AG04449 (cell line): ENCODE results near the gene PCDHB12.
A peak's percentile ranks its signal among the peaks of the same experiment; 100 is the strongest.
"Not testable (repeated sequence)": the region's sequence is repeated elsewhere in the genome, so short reads cannot be mapped to it uniquely, and the experiment has no call there.

Experiments used
- CTCF ChIA-PET: fragments of 350-600 bp; formaldehyde crosslinking; extraction: SDS; loops from one replicate; lab custom pipeline; 2021; ENCODE audit warnings: antibody characterized with exemption; lab: Yijun Ruan, JAX
- POLR2A ChIA-PET: fragments of 400-600, 350-600 bp; formaldehyde crosslinking; extraction: SDS; loops from one replicate; lab custom pipeline; 2020; ENCODE audit warnings: antibody characterized with exemption, inconsistent platforms; lab: Yijun Ruan, JAX
- DNase-seq: peaks from one replicate; pipeline ENCODE4 v3.0.0-alpha.2; 2010; ENCODE audit warnings: low read depth, low spot score
- H3K4me3 ChIP-seq: 2 replicates; pipeline ENCODE4 v1.5.1; 2011; ENCODE audit warnings: low read depth, mild to moderate bottlenecking, control low read depth, low read length
- CTCF ChIP-seq: IDR thresholded peaks from one replicate; pipeline ENCODE4 v1.5.1; 2011; ENCODE audit warnings: mild to moderate bottlenecking, moderate library complexity, low read length, control low read depth, inconsistent platforms; ENCODE audit not compliant: insufficient read depth; ENCODE audit errors: missing control alignments

PCDHB12 gene

GRCh38 chr5:141223112-141223783, 14.7 kb downstream of the PCDHB12 start, which contains the start of gene PCDHB14:
Gene PCDHB14 (plus strand): TSS chr5:141223343. CDS start chr5:141223506, 163 bp downstream.
- no peak for DNase-seq
- ChIA-PET POLR2A (interaction anchor here (0.6 kb wide), 1 partner anchor 341 kb away, joined by 4 read pairs; no protein-coding TSS in a partner anchor), CTCF (interaction anchor here (0.7 to 3.3 kb wide), 11 partner anchors 14 to 343 kb away, joined by 3 to 57 read pairs (median 4); partner anchors contain the start of genes PCDHB12, PCDHGA2 and PCDHGA6)

DNA sequence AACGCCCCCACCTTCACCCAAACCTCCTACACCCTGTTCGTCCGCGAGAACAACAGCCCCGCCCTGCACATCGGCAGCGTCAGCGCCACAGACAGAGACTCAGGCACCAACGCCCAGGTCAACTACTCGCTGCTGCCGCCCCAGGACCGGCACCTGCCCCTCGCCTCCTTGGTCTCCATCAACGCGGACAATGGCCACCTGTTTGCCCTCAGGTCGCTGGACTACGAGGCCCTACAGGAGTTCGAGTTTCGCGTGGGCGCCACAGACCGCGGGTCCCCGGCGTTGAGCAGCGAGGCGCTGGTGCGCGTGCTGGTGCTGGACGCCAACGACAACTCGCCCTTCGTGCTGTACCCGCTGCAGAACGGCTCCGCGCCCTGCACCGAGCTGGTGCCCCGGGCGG, 16.3 kb downstream of the PCDHB12 start:
- POLR2A ChIA-PET, H3K4me3 ChIP-seq, DNase-seq: not testable (repeated sequence)
- CTCF ChIA-PET = interaction anchor here (3.3 kb wide), 1 partner anchor 338 kb away, joined by 57 read pairs; no protein-coding TSS in a partner anchor

More at GRCh38 chr5:141223112-141223783, 14.7 kb downstream of the PCDHB12 start, which contains the start of gene PCDHB14:
- H3K4me3 ChIP-seq = peak within 1 kb of the TSS; percentile 33
- TF ChIP-seq CTCF = no peak

- POLR2A ChIA-PET, DNase-seq, H3K4me3 ChIP-seq: not testable (repeated sequence)
- CTCF ChIA-PET = interaction anchor here (2.3 kb wide), 1 partner anchor 339 kb away, joined by 9 read pairs; no protein-coding TSS in a partner anchor
Measured at GRCh38 chr5:141225421-141225820, 16.9 kb downstream of the PCDHB12 start.

- no peak for DNase-seq
- no peak for TF ChIP-seq CTCF
- ChIA-PET POLR2A (no interaction called here), CTCF (interaction anchor here (0.9 to 1.1 kb wide), 3 partner anchors 140 to 330 kb away, joined by 3 to 4 read pairs (median 4); partner anchors contain the start of gene PCDHGA6)
- H3K4me3 ChIP-seq = peak overlapping the region; percentile 24
Measured at GRCh38 chr5:141234109-141234667, 25.7 kb downstream of the PCDHB12 start.

- DNase-seq, POLR2A ChIA-PET, CTCF ChIA-PET, H3K4me3 ChIP-seq: not testable (repeated sequence)
Measured at GRCh38 chr5:141235922-141236321, 27.4 kb downstream of the PCDHB12 start.

GRCh38 chr5:141236516-141237313, 28.2 kb downstream of the PCDHB12 start:
- ChIA-PET POLR2A (no interaction called here), CTCF (no interaction called here)
- H3K4me3 ChIP-seq = no peak overlapping the region
- TF ChIP-seq CTCF = no peak
- no peak for DNase-seq

DNA sequence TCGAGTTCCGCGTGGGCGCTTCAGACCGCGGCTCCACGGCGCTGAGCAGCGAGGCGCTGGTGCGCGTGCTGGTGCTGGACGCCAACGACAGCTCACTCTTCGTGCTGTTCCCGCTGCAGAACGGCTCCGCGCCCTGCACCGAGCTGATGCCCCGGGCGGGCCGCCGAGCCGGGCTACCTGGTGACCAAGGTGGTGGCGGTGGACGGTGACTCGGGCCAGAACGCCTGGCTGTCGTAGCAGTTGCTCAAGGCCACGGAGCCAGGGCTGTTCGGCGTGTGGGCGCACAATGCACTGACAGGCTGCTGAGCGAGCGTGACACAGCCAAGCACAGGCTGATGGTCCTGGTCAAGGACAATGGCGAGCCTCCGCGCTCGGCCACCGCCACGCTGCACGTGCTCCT, 33.0 kb downstream of the PCDHB12 start:
- POLR2A ChIA-PET = no interaction called here
- CTCF ChIA-PET = no interaction called here
- no peak for DNase-seq
- no peak overlapping the region for H3K4me3 ChIP-seq
- no peak for TF ChIP-seq CTCF
